Brain microvascular endothelial cell (primary cell): ENCODE results near the gene LRMDA.

Experiments used
- DNase-seq: peaks from one replicate; pipeline ENCODE4 v3.0.0-alpha.2; 2020
- H3K27ac ChIP-seq: fragments of 250-450 bp; sonication (Bioruptor Pico); 2 replicates; pipeline ENCODE4 v1.5.1; 2020; ENCODE audit warnings: mild to moderate bottlenecking, moderate library complexity
- H3K27me3 ChIP-seq: fragments of 250-450 bp; sonication (Bioruptor Pico); replicated peaks from 2 replicates; pipeline ENCODE4 v1.5.1; 2020; ENCODE audit warnings: mild to moderate bottlenecking
- H3K36me3 ChIP-seq: fragments of 250-450 bp; sonication (Bioruptor Pico); replicated peaks from 2 replicates; pipeline ENCODE4 v1.5.1; 2020; ENCODE audit warnings: mild to moderate bottlenecking
- H3K4me3 ChIP-seq: 2 replicates; pipeline ENCODE4 v1.5.1; 2011; ENCODE audit warnings: low read depth, mild to moderate bottlenecking, control low read depth, low read length, moderate library complexity
- in situ Hi-C: cut with HindIII; loops from 2 replicates; pipeline ENCODE4 v1.10.0; 2017; ENCODE audit warnings: low sequenced_read_pairs, low pct_ligation_motif_present
- TF ChIP-seq, protein P1 (sequence below): IDR thresholded peaks from 2 replicates; pipeline ENCODE4 v1.5.1; 2011; ENCODE audit warnings: low read depth, mild to moderate bottlenecking, moderate library complexity, low read length, control low read depth, inconsistent platforms; ENCODE audit errors: missing control alignments

The LRMDA gene

GRCh38 chr10:75639736-75640135 is 208.3 kb downstream of the LRMDA start:
- Histone ChIP-seq H3K27ac (no peak overlapping the region), H3K4me3 (no peak overlapping the region), H3K27me3 (no peaks in the 10 kb centered on the region), H3K36me3 (no peaks in the 10 kb centered on the region)
- TF ChIP-seq, protein P1, sequence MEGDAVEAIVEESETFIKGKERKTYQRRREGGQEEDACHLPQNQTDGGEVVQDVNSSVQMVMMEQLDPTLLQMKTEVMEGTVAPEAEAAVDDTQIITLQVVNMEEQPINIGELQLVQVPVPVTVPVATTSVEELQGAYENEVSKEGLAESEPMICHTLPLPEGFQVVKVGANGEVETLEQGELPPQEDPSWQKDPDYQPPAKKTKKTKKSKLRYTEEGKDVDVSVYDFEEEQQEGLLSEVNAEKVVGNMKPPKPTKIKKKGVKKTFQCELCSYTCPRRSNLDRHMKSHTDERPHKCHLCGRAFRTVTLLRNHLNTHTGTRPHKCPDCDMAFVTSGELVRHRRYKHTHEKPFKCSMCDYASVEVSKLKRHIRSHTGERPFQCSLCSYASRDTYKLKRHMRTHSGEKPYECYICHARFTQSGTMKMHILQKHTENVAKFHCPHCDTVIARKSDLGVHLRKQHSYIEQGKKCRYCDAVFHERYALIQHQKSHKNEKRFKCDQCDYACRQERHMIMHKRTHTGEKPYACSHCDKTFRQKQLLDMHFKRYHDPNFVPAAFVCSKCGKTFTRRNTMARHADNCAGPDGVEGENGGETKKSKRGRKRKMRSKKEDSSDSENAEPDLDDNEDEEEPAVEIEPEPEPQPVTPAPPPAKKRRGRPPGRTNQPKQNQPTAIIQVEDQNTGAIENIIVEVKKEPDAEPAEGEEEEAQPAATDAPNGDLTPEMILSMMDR, result no peak
- in situ Hi-C loops, result no loop called here
- no peak for DNase-seq

DNA sequence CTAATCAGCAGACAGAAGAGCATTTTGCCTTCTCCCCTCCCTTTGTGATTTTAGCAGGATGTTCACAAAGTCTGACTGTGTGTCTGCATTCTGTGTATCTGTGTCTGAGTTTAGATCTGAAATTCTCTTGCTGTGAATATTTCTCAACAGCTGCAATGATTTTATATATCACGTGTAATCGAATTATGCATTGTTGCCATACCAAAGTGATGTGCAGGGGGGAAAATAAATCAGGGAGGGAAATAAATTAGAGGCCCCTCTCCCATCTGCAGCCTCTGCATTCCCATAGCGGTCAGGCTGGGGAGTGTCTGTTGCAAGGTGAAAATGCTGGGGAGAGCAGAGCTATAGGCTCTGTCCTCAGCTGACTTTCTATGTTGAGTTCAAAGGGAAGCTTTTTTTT is 209.0 kb downstream of the LRMDA start:
- no peak overlapping the region for H3K4me3 ChIP-seq
- no peaks in the 10 kb centered on the region for H3K36me3 ChIP-seq
- DNase-seq, result no peak
- TF ChIP-seq, protein P1, result no peak
- H3K27me3 ChIP-seq, result no peaks in the 10 kb centered on the region
- in situ Hi-C loops, result no loop called here
- H3K27ac ChIP-seq, result no peak overlapping the region

- TF ChIP-seq, protein P1, result no peak
- DNase-seq, result no peak
- H3K27me3 ChIP-seq, result no peaks in the 10 kb centered on the region
- H3K36me3 ChIP-seq, result no peaks in the 10 kb centered on the region
- in situ Hi-C loops, result no loop called here
- H3K27ac ChIP-seq, result no peak overlapping the region
- no peak overlapping the region for H3K4me3 ChIP-seq
Measured at GRCh38 chr10:75640803-75641202, 209.4 kb downstream of the LRMDA start.

GRCh38 chr10:75643405-75643804 is 212.0 kb downstream of the LRMDA start:
- Histone ChIP-seq H3K36me3 (no peaks in the 10 kb centered on the region), H3K27me3 (no peaks in the 10 kb centered on the region), H3K4me3 (no peak overlapping the region), H3K27ac (no peak overlapping the region)
- in situ Hi-C loops, result no loop called here
- DNase-seq, result no peak
- TF ChIP-seq, protein P1, result no peak

DNA sequence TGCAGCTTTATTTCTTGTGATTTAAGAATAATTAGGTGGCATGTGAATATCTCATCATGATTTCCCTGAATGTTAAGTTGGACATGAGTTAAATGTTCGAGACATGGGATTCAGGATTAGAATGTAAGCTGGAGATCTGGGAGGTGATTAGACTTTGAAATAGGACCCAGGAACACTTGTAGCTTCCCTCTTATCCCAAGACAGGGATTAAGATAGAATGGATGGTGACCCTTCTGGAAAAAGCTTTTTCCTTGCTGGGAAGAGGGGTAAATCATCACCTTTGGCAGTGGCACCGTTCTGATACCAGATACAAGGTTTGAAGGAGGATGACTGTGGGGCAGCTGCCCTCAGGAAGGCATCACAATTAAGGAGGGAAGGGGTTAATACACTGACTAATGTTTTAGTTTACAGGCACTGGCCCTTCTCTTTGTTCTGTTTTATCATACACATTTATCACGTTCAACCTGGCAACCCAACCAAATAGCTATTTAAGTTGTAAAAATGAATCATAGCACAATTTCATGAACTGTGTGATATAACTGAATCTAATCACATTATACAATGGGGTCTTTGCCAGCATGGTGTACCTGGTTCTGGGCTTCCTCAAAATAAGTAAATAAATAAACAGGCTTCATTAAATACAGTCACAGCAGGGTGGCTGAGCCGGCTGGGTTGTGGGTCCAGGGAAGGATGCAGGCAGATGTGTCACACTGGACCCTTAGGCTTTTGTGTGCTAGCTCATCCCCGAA is 212.7 kb downstream of the LRMDA start:
- Histone ChIP-seq H3K27me3 (no peaks in the 10 kb centered on the region), H3K36me3 (no peaks in the 10 kb centered on the region), H3K4me3 (no peak overlapping the region), H3K27ac (no peak overlapping the region)
- in situ Hi-C loops, result no loop called here
- no peak for DNase-seq
- TF ChIP-seq, protein P1, result no peak

DNA sequence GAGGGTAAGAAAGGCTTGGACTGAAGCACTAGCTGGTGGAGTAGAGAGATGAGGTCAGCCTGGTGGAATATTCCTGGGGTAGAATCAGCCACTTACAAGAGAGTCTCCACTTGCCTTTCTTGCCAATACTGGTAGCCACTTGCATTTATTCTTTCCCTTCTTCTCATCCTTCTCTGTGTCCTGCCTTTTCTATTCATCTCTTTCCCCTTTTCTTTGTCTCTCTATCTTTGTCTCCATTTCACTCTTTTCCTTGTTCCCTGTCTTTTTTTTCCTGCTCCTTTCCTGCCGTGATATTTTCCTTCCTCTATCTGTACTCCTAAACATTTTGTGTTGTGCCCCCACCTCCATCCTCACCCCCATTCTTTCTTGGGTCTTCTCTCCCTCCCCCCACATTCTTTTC is 214.3 kb downstream of the LRMDA start:
- H3K36me3 ChIP-seq, result no peaks in the 10 kb centered on the region
- no peak overlapping the region for H3K27ac ChIP-seq
- TF ChIP-seq, protein P1, result no peak
- in situ Hi-C loops, result no loop called here
- DNase-seq, result no peak
- H3K27me3 ChIP-seq, result no peaks in the 10 kb centered on the region
- H3K4me3 ChIP-seq, result no peak overlapping the region
